A673 (cell line): ENCODE results near the gene CFHR3.

ENCODE experiments used
- CTCF ChIP-seq: fragments of 300-800, 200-600 bp; sonication (generic); conservative IDR thresholded peaks from 2 replicates; pipeline ENCODE4 v1.5.1; 2017; ENCODE audit warnings: low read depth, mild to moderate bottlenecking, antibody characterized with exemption, low read length, moderate library complexity, mixed read lengths
- EZH2 ChIP-seq: fragments of 200-600 bp; sonication (generic); IDR thresholded peaks from 2 replicates; pipeline ENCODE4 v1.6.1; 2017; ENCODE audit warnings: borderline replicate concordance, low read depth, mild to moderate bottlenecking, mixed read lengths, antibody characterized with exemption, low read length; ENCODE audit not compliant: poor library complexity, severe bottlenecking

DNA sequence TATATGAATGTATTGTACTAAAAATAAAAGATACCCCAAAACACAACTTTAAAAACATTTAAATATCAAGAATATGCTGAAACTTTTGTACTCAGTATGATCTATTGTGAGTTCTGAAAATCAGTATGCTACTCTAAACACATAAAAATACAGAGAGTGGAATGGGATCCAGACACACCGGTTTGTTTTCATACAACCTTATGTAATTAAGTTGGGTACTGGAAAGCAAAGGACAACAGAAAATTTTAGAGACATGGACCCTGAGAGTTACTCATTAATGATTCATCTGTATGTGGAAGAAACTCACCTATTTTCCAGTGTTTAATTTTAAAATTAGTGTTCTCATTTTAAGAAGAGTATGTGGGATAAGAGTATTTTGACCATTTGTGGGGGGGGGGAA is 927 bp upstream of the CFHR3 start:
- TF ChIP-seq CTCF (no peak), EZH2 (no peak)
